ENCODE results near the gene HORMAD2.

DNA sequence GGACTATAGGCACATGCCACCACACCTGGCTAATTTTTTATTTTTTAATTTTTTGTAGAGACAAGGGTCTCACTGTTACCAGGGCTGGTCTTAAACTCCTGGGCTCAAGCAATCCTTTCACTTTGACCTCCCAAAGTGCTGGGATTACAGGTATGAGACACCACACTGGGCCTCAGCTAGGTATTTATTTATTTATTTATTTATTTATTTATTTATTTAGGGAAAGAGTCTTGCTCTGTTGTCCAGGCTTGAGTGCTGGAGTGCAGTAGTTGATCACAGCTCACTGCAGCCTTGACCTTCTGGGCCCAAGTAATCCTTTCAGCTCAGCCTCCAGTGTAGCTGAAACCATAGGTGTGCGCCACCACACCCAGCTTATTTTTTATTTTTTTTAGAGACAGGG is 43.2 kb downstream of the HORMAD2 start:
- TF ChIP-seq EZH2 (IDR thresholded peaks at IDR 0.05; ENCODE audit: low read depth) = no peak
- TF ChIP-seq, protein P1, sequence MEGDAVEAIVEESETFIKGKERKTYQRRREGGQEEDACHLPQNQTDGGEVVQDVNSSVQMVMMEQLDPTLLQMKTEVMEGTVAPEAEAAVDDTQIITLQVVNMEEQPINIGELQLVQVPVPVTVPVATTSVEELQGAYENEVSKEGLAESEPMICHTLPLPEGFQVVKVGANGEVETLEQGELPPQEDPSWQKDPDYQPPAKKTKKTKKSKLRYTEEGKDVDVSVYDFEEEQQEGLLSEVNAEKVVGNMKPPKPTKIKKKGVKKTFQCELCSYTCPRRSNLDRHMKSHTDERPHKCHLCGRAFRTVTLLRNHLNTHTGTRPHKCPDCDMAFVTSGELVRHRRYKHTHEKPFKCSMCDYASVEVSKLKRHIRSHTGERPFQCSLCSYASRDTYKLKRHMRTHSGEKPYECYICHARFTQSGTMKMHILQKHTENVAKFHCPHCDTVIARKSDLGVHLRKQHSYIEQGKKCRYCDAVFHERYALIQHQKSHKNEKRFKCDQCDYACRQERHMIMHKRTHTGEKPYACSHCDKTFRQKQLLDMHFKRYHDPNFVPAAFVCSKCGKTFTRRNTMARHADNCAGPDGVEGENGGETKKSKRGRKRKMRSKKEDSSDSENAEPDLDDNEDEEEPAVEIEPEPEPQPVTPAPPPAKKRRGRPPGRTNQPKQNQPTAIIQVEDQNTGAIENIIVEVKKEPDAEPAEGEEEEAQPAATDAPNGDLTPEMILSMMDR (conservative IDR thresholded peaks at IDR 0.05) = no peak
